H1 (cell line): ENCODE results near the gene UBTD2. TPM values are rescaled to one million over a fixed set of nuclear protein-coding genes. Genes with fewer than 3 reads are reported as not detected.

Experiments
- BCL11A ChIP-seq, 2 experiments: IDR thresholded peaks; one replicate each; pipeline ENCODE4 v1.6.1; 2011; ENCODE audit warnings: low read depth in 2 of 2, low read length in 2 of 2, mild to moderate bottlenecking in 2 of 2
- CBX8 ChIP-seq: fragments of 300-800, 300-1000 bp; sonication (generic); IDR thresholded peaks from 2 replicates; pipeline ENCODE4 v1.7.1; 2016; ENCODE audit warnings: low read depth, low read length, borderline replicate concordance
- CEBPB ChIP-seq: IDR thresholded peaks from 2 replicates; pipeline ENCODE4 v1.6.1; 2012; ENCODE audit warnings: low read depth, low read length
- CREB1 ChIP-seq: IDR thresholded peaks from 2 replicates; pipeline ENCODE4 v1.6.1; 2012; ENCODE audit warnings: inconsistent platforms
- GABPA ChIP-seq: IDR thresholded peaks from 2 replicates; pipeline ENCODE4 v1.6.1; 2011; ENCODE audit warnings: mild to moderate bottlenecking, low read length, moderate library complexity, borderline replicate concordance; ENCODE audit not compliant: insufficient read depth
- HDAC2 ChIP-seq, 2 experiments: fragments of 300-600 bp in 1 of 2; sonication (generic) in 1 of 2; IDR thresholded peaks; 2 replicates each; pipeline ENCODE4 v1.6.1; 2011 to 2012; ENCODE audit warnings: low read depth in 2 of 2, low read length in 2 of 2, mild to moderate bottlenecking in 2 of 2, moderate library complexity in 2 of 2, borderline replicate concordance in 1 of 2, inconsistent platforms in 1 of 2
- KDM4A ChIP-seq: IDR thresholded peaks from one replicate; pipeline ENCODE4 v1.7.1; 2012; ENCODE audit warnings: low read depth, mild to moderate bottlenecking, moderate library complexity, low read length, inconsistent platforms; ENCODE audit not compliant: severe bottlenecking
- NRF1 ChIP-seq: IDR thresholded peaks from 2 replicates; pipeline ENCODE4 v1.6.1; 2011; ENCODE audit warnings: mild to moderate bottlenecking, low read depth, low read length, improper control_type of control experiment
- PHF8 ChIP-seq: fragments of 200-600 bp; sonication (generic); conservative IDR thresholded peaks from 2 replicates; pipeline ENCODE4 v1.7.1; 2012; ENCODE audit warnings: low read depth, mild to moderate bottlenecking, inconsistent platforms, low read length, moderate library complexity
- RAD21 ChIP-seq, 2 experiments: IDR thresholded peaks in 1 of 2; conservative IDR thresholded peaks in 1 of 2; 2 replicates each; pipeline ENCODE4 v1.6.1; 2011; ENCODE audit warnings: low read depth in 2 of 2, low read length in 2 of 2, improper control_type of control experiment in 1 of 2, inconsistent platforms in 1 of 2, mild to moderate bottlenecking in 1 of 2, moderate library complexity in 1 of 2
- RBBP5 ChIP-seq: IDR thresholded peaks from 2 replicates; pipeline ENCODE4 v1.7.1; 2012; ENCODE audit warnings: low read depth, mild to moderate bottlenecking, inconsistent platforms, low read length, moderate library complexity, borderline replicate concordance
- SAP30 ChIP-seq: fragments of 300-600 bp; sonication (generic); IDR thresholded peaks from 2 replicates; pipeline ENCODE4 v1.7.1; 2012; ENCODE audit warnings: low read length, moderate library complexity, mild to moderate bottlenecking, inconsistent platforms; ENCODE audit not compliant: insufficient read depth, insufficient replicate concordance
- SIN3A ChIP-seq, 2 experiments: IDR thresholded peaks in 1 of 2; conservative IDR thresholded peaks in 1 of 2; 2 replicates each; pipeline ENCODE4 v1.6.1; 2011 to 2012; ENCODE audit warnings: low read length in 2 of 2, improper control_type of control experiment in 1 of 2, low read depth in 1 of 2, mild to moderate bottlenecking in 1 of 2
- SP4 ChIP-seq: IDR thresholded peaks from 2 replicates; pipeline ENCODE4 v1.6.1; 2012; ENCODE audit warnings: low read length, inconsistent platforms
- TAF7 ChIP-seq: optimal IDR thresholded peaks from 2 replicates; pipeline ENCODE3; 2011; ENCODE audit warnings: low read depth, mild to moderate bottlenecking, inconsistent platforms, low read length, moderate library complexity, borderline replicate concordance
- TBP ChIP-seq: IDR thresholded peaks from 2 replicates; pipeline ENCODE4 v1.6.1; 2011; ENCODE audit warnings: low read depth, low read length, improper control_type of control experiment
- TEAD4 ChIP-seq: IDR thresholded peaks from 2 replicates; pipeline ENCODE4 v1.6.1; 2012; ENCODE audit warnings: low read depth, low read length, inconsistent platforms, mixed read lengths
- ZNF274 ChIP-seq: IDR thresholded peaks from 2 replicates; pipeline ENCODE4 v1.7.0; 2012; ENCODE audit warnings: low read length, borderline replicate concordance; ENCODE audit errors: extremely low read depth
- polyA plus RNA-seq, 7 experiments: library from polyadenylated mRNA; depleted of rRNA in 3 of 7; stranded (reverse) in 5 of 7; unstranded in 2 of 7; fragments of >200 nt in 5 of 7; fragments of 200-250 nt in 2 of 7; gene quantifications; 1 replicate in 5 of 7; 2 replicates in 1 of 7; 4 replicates in 1 of 7; pipeline versions ENCODE4 v1.2.1 to v1.2.3, GENCODE V29; 2011 to 2013; ENCODE audit warnings: missing spikeins in 2 of 7, mixed read lengths in 2 of 7
- total RNA-seq: library from RNA; stranded (reverse); fragmentation: NEBNext Ultra II Directional; extraction: Animal tissue kit (Norgen Biotek cat#: 25700); gene quantifications from 2 replicates; pipeline ENCODE4 v1.2.1, GENCODE V29; 2021
- TF ChIP-seq, protein P1 (sequence below): IDR thresholded peaks from 2 replicates; pipeline ENCODE4 v1.6.1; 2012; ENCODE audit warnings: inconsistent platforms
- TF ChIP-seq, protein P2 (sequence below): IDR thresholded peaks from 2 replicates; pipeline ENCODE4 v1.6.1; 2012; ENCODE audit warnings: inconsistent platforms

Gene UBTD2
- total and polyA plus RNA-seq, 2 of the 8 experiments (the other 6 are each of a cell fraction or from before 2014, with no cell fraction given): 14.5 to 39.2 TPM

DNA sequence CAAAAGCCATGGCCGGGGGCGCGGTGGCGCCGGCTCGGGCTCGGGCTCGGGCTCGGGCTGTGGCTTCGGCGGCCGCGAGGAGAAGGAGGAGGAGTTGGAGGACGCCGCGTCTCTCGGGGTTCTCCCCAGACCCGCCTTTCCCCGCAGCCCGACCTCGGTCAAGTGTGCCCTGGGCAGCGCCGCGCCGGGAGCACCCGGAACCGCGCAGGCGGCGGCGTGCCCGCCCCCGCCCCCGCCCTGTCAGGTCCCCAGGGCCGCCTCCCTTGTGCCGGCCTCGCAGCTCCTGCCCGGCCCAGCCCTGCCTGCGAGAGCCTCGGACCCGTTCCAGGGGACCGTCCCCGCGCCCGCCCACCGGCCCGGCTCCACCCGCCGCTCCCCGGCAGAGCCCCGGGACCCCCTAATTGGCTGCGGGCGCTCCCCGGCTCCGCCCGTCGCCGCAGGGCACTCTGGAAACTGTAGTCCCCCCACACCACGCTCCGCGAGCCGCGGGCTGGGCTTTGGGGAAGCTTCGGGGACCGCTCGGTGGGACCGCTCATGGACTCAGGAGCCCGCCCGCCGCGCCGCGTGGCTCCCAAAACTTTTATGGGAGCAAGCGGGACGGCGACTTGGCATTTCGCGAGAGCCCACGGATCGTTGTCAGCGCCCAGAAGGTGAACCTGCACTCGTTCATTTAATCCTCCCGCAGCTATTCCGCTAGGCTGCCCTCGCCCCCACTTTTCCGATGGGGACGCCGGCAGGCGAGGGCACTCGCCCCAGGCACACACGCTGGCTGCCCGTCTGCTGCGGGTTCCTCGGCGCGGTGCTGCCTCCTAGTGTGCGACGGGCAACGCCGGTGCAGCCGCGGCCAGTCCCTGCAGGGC, 95.3 kb downstream of the UBTD2 start, which contains the start of gene STK10 (continued):
- TF ChIP-seq, protein P1, sequence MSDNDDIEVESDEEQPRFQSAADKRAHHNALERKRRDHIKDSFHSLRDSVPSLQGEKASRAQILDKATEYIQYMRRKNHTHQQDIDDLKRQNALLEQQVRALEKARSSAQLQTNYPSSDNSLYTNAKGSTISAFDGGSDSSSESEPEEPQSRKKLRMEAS: peak; percentile 54; the same call in 1 of the 2 replicates
- no peak for TF ChIP-seq ZNF274
- peak; percentile 34; the same call in 1 of the 2 replicates for TF ChIP-seq PHF8
- peak; percentile 70; a peak in 3 of 4 replicates for TF ChIP-seq HDAC2 (IDR thresholded peaks at IDR 0.05; ENCODE audit: borderline replicate concordance in 1 of 2, low read depth in 2 of 2, low read length in 2 of 2)
- no peak; the same call in 1 of the 2 replicates for TF ChIP-seq TEAD4
- peak; percentile 17 for TF ChIP-seq TAF7
- no peak for TF ChIP-seq CBX8
- 0 out of 2 replicates have a peak, but pooled peaks have one; percentile 13 for TF ChIP-seq GABPA
- no peak for TF ChIP-seq CEBPB
- peak; percentile 17; the same call in 1 of the 2 replicates for TF ChIP-seq RBBP5
- peak; percentile 44 for TF ChIP-seq KDM4A
- TF ChIP-seq, protein P2, sequence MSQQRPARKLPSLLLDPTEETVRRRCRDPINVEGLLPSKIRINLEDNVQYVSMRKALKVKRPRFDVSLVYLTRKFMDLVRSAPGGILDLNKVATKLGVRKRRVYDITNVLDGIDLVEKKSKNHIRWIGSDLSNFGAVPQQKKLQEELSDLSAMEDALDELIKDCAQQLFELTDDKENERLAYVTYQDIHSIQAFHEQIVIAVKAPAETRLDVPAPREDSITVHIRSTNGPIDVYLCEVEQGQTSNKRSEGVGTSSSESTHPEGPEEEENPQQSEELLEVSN: 0 out of 2 replicates have a peak, but pooled peaks have one; percentile 21
- TF ChIP-seq SAP30: no peak
- 0 out of 2 replicates have a peak, but pooled peaks have one; percentile 5 for TF ChIP-seq NRF1
- TF ChIP-seq CREB1: 0 out of 2 replicates have a peak, but pooled peaks have one; percentile 13
- TF ChIP-seq RAD21 (IDR thresholded peaks at IDR 0.05 in 1 of 2, conservative IDR thresholded peaks at IDR 0.05 in 1 of 2; ENCODE audit: low read depth in 2 of 2, low read length in 2 of 2): peak; percentile 89 to 91
- TF ChIP-seq TBP: peak; percentile 46; the same call in 1 of the 2 replicates
- no peak for TF ChIP-seq BCL11A (IDR thresholded peaks at IDR 0.05; ENCODE audit: low read depth in 2 of 2, low read length in 2 of 2)
- TF ChIP-seq SP4: 0 out of 2 replicates have a peak, but pooled peaks have one; percentile 56
- peak in 1 of 2 experiments; percentile 51; a peak in 1 of 4 replicates for TF ChIP-seq SIN3A (conservative IDR thresholded peaks at IDR 0.05 in 1 of 2, IDR thresholded peaks at IDR 0.05 in 1 of 2; ENCODE audit: low read depth in 1 of 2, low read length in 2 of 2)
